ENCODE results near the gene MCAM.

Gene MCAM

GRCh38 chr11:119314726-119315125 is 2.2 kb downstream of the MCAM start:
- ChIA-PET POLR2A (no interaction called here), CTCF (interaction anchor here (0.6 to 1.1 kb wide), 2 partner anchors 59 to 406 kb away, joined by 3 read pairs; no protein-coding TSS in a partner anchor)
- no peak for DNase-seq (ENCODE audit: extremely low spot score)
- no peak for TF ChIP-seq BHLHE40 (IDR thresholded peaks at IDR 0.05; ENCODE audit: borderline replicate concordance)
- no peak for TF ChIP-seq LEF1 (IDR thresholded peaks at IDR 0.05; ENCODE audit: borderline replicate concordance)
- no peak for TF ChIP-seq L3MBTL2 (conservative IDR thresholded peaks at IDR 0.05)
- no peak for TF ChIP-seq TARDBP (IDR thresholded peaks at IDR 0.05)
- TF ChIP-seq CTBP1 (IDR thresholded peaks at IDR 0.05; ENCODE audit: borderline replicate concordance), result no peak

- POLR2A ChIA-PET, result interaction anchor here (1.1 kb wide), 1 partner anchor 8 kb away, joined by 3 read pairs; no protein-coding TSS in a partner anchor
- TF ChIP-seq ZNF384 (IDR thresholded peaks at IDR 0.05) (no peak), FOXK2 (IDR thresholded peaks at IDR 0.05) (no peak), CTBP1 (IDR thresholded peaks at IDR 0.05; ENCODE audit: borderline replicate concordance) (no peak)
- CTCF ChIA-PET, result interaction anchor here (0.8 kb wide), 1 partner anchor 63 kb away, joined by 3 read pairs; no protein-coding TSS in a partner anchor
- DNase-seq (ENCODE audit: extremely low spot score), result no peak
These were observed 6.3 kb downstream of the MCAM start for GRCh38 chr11:119310682-119311052.

GRCh38 chr11:119309953-119310681 is 6.8 kb downstream of the MCAM start:
- CTCF ChIA-PET, result interaction anchor here (0.8 kb wide), 1 partner anchor 64 kb away, joined by 3 read pairs; no protein-coding TSS in a partner anchor
- no peak for DNase-seq (ENCODE audit: extremely low spot score)
- POLR2A ChIA-PET, result interaction anchor here (1.1 to 1.2 kb wide), 2 partner anchors 9 to 24 kb away, joined by 3 to 6 read pairs; partner anchors contain the start of gene RNF26
- TF ChIP-seq SP1 (IDR thresholded peaks at IDR 0.05) (no peak), HDGF (IDR thresholded peaks at IDR 0.05; ENCODE audit: borderline replicate concordance) (no peak), ZNF384 (IDR thresholded peaks at IDR 0.05) (no peak), NFRKB (IDR thresholded peaks at IDR 0.05) (no peak), FOXA1 (IDR thresholded peaks at IDR 0.05) (no peak), FOXK2 (IDR thresholded peaks at IDR 0.05) (no peak), ARNT (IDR thresholded peaks at IDR 0.05) (no peak), CTBP1 (IDR thresholded peaks at IDR 0.05; ENCODE audit: borderline replicate concordance) (no peak), BHLHE40 (IDR thresholded peaks at IDR 0.05; ENCODE audit: borderline replicate concordance) (no peak), ELF4 (IDR thresholded peaks at IDR 0.05) (no peak), SUZ12 (IDR thresholded peaks at IDR 0.05) (no peak)
- TF ChIP-seq, protein P1, sequence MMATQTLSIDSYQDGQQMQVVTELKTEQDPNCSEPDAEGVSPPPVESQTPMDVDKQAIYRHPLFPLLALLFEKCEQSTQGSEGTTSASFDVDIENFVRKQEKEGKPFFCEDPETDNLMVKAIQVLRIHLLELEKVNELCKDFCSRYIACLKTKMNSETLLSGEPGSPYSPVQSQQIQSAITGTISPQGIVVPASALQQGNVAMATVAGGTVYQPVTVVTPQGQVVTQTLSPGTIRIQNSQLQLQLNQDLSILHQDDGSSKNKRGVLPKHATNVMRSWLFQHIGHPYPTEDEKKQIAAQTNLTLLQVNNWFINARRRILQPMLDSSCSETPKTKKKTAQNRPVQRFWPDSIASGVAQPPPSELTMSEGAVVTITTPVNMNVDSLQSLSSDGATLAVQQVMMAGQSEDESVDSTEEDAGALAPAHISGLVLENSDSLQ (IDR thresholded peaks at IDR 0.05), result no peak

- CTCF ChIA-PET, result no interaction called here
- POLR2A ChIA-PET, result interaction anchor here (1.2 kb wide), 1 partner anchor 25 kb away, joined by 6 read pairs; the partner anchor contains the start of gene RNF26
- TF ChIP-seq BHLHE40 (IDR thresholded peaks at IDR 0.05; ENCODE audit: borderline replicate concordance) (no peak), CTBP1 (IDR thresholded peaks at IDR 0.05; ENCODE audit: borderline replicate concordance) (no peak), SUZ12 (IDR thresholded peaks at IDR 0.05) (no peak), LEF1 (IDR thresholded peaks at IDR 0.05; ENCODE audit: borderline replicate concordance) (no peak), ARNT (IDR thresholded peaks at IDR 0.05) (no peak), NFRKB (IDR thresholded peaks at IDR 0.05) (no peak), HDGF (IDR thresholded peaks at IDR 0.05; ENCODE audit: borderline replicate concordance) (no peak), ZNF384 (IDR thresholded peaks at IDR 0.05) (no peak), ELF4 (IDR thresholded peaks at IDR 0.05) (no peak), FOXM1 (IDR thresholded peaks at IDR 0.05; ENCODE audit: borderline replicate concordance) (no peak), L3MBTL2 (conservative IDR thresholded peaks at IDR 0.05) (no peak), SP1 (IDR thresholded peaks at IDR 0.05) (no peak), TARDBP (IDR thresholded peaks at IDR 0.05) (no peak), FOXA1 (IDR thresholded peaks at IDR 0.05) (no peak), FOXK2 (IDR thresholded peaks at IDR 0.05) (no peak)
- TF ChIP-seq, protein P1 (IDR thresholded peaks at IDR 0.05), result no peak
- no peak for DNase-seq (ENCODE audit: extremely low spot score)
These were observed 7.5 kb downstream of the MCAM start for GRCh38 chr11:119309411-119309810.

GRCh38 chr11:119307974-119308373 is 9.0 kb downstream of the MCAM start:
- CTCF ChIA-PET, result interaction anchor here (0.6 to 2.1 kb wide), 5 partner anchors 14 to 223 kb away, joined by 3 to 9 read pairs (median 4); partner anchors contain the start of gene NLRX1
- TF ChIP-seq CTBP1 (IDR thresholded peaks at IDR 0.05; ENCODE audit: borderline replicate concordance) (no peak), FOXA1 (IDR thresholded peaks at IDR 0.05) (no peak), ELF4 (IDR thresholded peaks at IDR 0.05) (no peak), ARNT (IDR thresholded peaks at IDR 0.05) (no peak), TARDBP (IDR thresholded peaks at IDR 0.05) (no peak), SUZ12 (IDR thresholded peaks at IDR 0.05) (no peak), ZNF384 (IDR thresholded peaks at IDR 0.05) (no peak), FOXK2 (IDR thresholded peaks at IDR 0.05) (no peak), L3MBTL2 (conservative IDR thresholded peaks at IDR 0.05) (no peak), HDGF (IDR thresholded peaks at IDR 0.05; ENCODE audit: borderline replicate concordance) (no peak), FOXM1 (IDR thresholded peaks at IDR 0.05; ENCODE audit: borderline replicate concordance) (no peak), BHLHE40 (IDR thresholded peaks at IDR 0.05; ENCODE audit: borderline replicate concordance) (no peak), NFRKB (IDR thresholded peaks at IDR 0.05) (no peak), LEF1 (IDR thresholded peaks at IDR 0.05; ENCODE audit: borderline replicate concordance) (no peak), SP1 (IDR thresholded peaks at IDR 0.05) (no peak)
- TF ChIP-seq, protein P1 (IDR thresholded peaks at IDR 0.05), result no peak
- POLR2A ChIA-PET, result interaction anchor here (1.2 to 2.1 kb wide), 2 partner anchors 9 to 213 kb away, joined by 3 to 11 read pairs; partner anchors contain the start of gene MCAM
- no peak for DNase-seq (ENCODE audit: extremely low spot score)
